ENCODE data around the gene GRIN1.

GRCh38 chr9:137129456-137130175 is 9.3 kb upstream of the GRIN1 start:
- TF ChIP-seq EP300 (IDR thresholded peaks at IDR 0.05; ENCODE audit: low read depth): no peak
- TF ChIP-seq CTCF (IDR thresholded peaks at IDR 0.05): peak in 1 of 5 experiments; percentile 15
